Endothelial cell of hepatic sinusoid (primary cell): ENCODE data around the gene ADORA3.

Source experiments
- in situ Hi-C: cut with HindIII; loops from 2 replicates; pipeline ENCODE4 v1.10.0; 2017; ENCODE audit warnings: low sequenced_read_pairs

ADORA3 gene

DNA sequence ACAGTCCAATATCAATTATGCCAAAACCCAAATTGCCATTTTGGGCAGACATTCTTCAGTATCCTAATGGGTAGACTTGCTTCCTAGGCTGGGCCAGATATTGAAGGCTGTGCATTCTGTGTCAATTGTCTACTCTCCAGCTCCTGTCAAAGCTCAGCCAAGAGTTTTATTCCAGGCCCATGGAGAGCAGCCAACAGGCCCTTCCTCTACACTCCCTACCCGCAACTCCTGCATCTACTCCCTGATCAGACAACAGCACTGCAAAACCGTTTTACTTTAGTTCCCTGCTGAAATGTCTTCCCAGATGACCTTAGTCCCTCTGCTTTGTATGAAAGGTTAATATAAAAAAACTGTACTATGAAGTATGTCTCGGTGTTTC is 6.6 kb upstream of the ADORA3 start:
- in situ Hi-C loops = no loop called here

- in situ Hi-C loops = no loop called here
These were observed 4.2 kb upstream of the ADORA3 start for GRCh38 chr1:111507411-111508201.

DNA sequence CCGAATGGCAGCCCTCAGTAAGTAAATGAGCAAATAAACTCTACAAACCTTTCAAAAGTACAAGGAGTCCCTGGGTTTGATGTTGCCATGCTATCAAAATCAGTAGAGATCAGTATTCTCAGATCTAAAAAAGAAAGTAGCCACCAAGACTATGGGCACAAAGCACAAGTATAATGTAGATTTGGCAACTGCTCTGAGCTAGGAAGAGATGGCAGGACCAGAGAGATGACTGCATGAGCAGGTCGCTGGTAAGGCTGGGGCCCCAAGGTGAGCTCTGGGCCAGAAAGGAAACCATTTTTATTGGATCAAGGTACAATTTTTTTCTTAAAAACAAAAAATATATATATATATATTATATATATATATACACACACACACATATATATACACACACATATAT is 3.1 kb upstream of the ADORA3 start:
- in situ Hi-C loops = no loop called here

DNA sequence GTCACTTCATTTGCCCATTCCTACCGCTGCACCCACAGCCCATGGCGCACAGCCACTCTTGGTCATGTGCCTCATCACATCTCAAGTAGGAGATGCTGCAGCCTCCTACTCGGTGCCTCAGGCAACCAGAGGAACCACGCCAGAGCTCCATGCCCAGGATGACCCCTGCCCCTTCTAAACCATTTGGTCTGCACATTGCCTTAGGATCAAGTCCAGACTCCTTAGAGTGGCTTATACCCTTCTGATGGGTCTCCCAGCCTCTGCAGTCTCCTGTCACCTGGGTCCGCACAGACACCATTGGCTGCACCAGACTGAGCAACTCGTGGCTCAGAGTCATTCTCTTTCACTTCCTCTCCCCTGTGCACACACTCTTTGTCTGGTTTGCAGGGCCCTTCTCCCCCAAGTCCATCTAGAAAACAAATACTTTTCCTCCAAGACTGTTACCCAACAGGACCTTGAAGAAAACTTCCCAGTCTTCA is 2.2 kb upstream of the ADORA3 start:
- in situ Hi-C loops = no loop called here

DNA sequence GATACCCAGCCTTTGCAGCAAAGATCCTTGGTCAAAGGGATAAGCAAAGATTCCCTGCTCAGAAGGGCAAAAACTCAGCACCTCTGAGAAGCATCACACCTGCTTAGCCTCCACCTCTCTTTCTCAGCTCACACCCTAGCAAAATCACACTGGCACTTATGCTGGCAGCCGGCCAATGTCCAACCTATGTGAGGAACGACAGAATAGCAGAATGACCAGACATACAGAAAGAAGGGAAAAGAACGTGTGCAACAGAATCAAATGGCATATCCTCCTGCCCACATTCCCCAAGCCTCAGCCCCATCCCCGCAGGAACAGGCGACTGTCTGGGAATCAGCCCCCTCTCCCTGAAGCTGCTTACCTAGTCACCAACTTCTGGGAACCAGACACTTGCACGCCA is 664 bp upstream of the ADORA3 start:
- in situ Hi-C loops = no loop called here

DNA sequence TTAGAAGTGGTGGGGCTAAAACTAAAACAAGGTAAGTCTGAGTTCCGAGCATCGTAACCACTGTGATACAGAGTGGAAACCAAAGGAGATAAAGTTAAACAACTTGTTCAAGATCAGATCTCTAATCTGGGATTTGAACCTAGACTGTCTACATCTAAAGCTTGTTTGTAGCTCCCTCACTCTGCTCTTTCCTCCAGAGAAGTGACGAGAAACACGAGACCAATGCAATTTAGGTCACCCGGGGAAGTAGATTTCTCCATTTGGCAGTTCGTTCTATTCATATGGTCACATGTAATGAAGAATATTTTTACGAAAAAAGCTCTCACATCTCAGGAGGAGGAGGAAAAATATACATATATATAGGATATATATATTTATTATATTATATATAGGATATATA is 1.8 kb downstream of the ADORA3 start:
- in situ Hi-C loops = no loop called here

DNA sequence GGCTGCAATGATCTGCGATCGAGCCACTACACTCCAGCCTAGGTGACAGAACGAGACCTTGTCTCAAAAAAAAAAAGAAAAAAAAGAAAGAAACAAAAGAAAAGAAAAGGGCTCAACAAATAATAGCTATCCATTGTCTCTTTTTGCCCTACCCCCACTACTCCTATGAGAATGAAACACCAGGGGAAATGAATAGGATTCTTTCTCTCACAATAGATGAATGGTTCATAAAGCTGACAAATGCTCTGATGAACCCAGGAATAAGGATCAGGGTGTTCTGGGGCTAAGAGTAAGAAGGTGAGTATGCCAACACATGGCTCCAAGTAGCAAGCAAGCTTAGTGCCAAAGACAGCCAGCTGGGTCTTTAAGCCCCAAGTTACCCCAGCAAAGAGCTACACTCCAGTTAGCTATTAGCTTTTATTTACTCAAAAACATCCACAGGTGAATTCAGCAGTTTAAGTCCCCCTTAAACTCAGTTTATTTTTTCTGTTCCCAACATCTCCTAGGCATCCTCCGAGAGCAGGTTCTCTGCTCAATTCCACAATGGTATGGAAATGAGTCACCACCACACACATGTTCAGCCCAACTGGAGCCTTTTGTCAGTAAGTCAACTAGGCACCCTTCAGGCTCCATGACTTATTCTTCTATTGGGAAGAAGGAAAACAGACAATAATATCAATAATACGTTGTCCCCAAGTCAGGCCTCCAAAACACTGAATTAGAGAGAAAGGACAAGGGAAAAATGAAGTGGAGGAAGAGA is 4.2 kb downstream of the ADORA3 start:
- in situ Hi-C loops = loop anchor here (25.0 kb wide), 1 partner anchor 213 kb away; no protein-coding TSS in a partner anchor

DNA sequence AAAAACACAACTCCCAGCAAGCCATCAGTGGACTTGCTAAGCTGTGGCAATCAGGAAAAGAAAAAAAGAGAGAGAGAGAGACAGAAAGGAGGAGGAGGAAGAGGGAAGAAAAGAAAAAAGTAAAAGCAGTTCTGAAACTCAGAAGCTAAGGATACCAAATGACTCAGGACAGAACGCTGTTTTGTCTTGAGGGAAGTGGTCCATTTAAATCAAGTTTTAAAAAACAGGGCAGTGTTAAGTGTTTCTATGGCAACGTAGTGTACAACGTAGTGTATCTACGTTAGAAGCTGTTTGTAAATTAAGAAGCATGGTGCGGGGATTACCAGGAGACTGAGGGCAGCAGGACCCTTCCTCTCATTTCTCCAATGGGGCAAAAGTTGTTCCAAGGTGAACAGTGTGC is 5.8 kb downstream of the ADORA3 start:
- in situ Hi-C loops = loop anchor here (25.0 kb wide), 1 partner anchor 215 kb away; no protein-coding TSS in a partner anchor

GRCh38 chr1:111496398-111496797 is 7.0 kb downstream of the ADORA3 start:
- in situ Hi-C loops = loop anchor here (25.0 kb wide), 1 partner anchor 216 kb away; no protein-coding TSS in a partner anchor

DNA sequence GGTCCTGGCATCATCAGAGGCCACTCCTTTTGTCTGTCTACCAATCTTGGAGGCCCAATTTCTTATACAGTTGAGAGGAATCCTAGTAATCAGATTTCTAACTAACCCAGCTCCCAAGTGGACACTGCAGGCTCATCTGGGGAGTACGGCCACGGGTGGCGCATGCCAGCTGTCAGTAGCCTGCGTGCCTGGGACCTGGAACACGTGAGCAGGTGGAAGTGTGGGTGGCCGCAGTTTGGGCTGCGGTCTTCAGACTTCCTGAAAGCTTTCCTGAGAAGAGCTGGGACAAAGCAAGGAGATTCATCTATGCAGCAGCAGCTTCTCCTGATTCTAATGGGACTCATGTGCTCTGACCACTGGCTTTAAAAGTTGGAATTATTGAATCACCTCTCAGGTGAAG is 12.4 kb downstream of the ADORA3 start:
- in situ Hi-C loops = loop anchor here (25.0 kb wide), 1 partner anchor 221 kb away; no protein-coding TSS in a partner anchor

- in situ Hi-C loops = loop anchor here (25.0 kb wide), 1 partner anchor 222 kb away; no protein-coding TSS in a partner anchor
These were observed 13.2 kb downstream of the ADORA3 start for GRCh38 chr1:111490220-111490619.

- in situ Hi-C loops = loop anchor here (25.0 kb wide), 1 partner anchor 223 kb away; no protein-coding TSS in a partner anchor
These were observed 13.8 kb downstream of the ADORA3 start for GRCh38 chr1:111489604-111490003.

DNA sequence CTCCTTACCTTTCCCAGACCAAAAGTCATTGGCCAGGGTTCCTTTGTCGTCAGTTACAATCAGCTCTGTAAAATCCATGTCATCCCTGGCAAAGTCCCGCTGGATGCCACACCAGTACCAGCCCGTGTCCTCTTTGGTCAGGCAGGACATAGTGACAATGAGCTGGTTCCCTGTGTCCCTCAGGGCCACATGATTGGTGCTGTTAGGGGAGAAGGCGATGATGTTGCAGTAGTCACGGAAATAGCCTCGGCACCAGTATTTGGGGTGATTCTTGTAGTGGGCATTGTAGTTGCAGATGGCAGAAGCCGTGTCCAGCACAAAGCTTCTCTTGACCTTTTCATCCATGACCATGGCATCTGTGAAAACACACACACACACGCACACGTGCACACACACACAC is 14.8 kb downstream of the ADORA3 start:
- in situ Hi-C loops = loop anchor here (25.0 kb wide), 1 partner anchor 224 kb away; no protein-coding TSS in a partner anchor

DNA sequence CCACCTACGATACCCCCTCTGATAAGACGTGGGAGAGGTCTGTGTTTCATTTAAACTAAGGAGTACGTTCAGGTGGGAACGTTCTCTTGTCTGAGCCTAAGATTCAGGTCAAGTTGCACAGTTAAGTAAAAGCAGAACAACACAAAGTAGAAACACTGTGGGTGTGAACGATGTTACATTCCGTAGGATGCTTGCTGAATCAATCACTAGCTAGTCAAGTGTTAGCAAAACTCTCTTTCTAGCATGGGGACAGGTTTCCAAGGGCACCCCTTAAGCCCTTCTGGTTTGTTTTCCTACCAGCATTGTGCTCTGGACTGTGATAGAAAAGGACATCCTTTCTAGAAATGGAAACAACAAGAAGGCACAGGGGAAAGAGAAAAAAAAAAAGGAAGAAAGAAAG is 16.3 kb downstream of the ADORA3 start:
- in situ Hi-C loops = loop anchor here (25.0 kb wide), 1 partner anchor 225 kb away; no protein-coding TSS in a partner anchor

- in situ Hi-C loops = loop anchor here (25.0 kb wide), 1 partner anchor 226 kb away; no protein-coding TSS in a partner anchor
These were observed 17.0 kb downstream of the ADORA3 start for GRCh38 chr1:111486431-111486830.

- in situ Hi-C loops = loop anchor here (25.0 kb wide), 1 partner anchor 228 kb away; no protein-coding TSS in a partner anchor
These were observed 18.9 kb downstream of the ADORA3 start for GRCh38 chr1:111484391-111485026.

DNA sequence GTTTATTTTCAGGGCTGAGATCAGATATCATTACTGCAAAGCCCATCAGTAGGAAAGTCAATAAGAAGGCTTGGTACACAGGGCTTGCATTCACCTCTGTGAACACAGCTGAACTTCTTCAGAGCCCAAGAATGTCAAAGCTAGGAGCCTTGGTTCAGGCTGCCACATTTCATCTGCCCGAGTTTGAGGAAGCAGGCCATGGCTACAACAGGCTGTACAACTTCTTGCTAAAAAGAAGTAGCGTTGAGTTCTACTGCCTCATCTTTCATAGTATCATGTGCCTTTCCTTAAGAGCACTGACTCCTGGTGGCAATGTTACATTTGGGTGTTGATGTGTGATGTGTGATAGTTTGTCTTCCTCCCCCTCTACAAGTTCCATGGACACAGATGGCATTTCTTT is 19.6 kb downstream of the ADORA3 start:
- in situ Hi-C loops = loop anchor here (25.0 kb wide), 1 partner anchor 228 kb away; no protein-coding TSS in a partner anchor

GRCh38 chr1:111483166-111483565 is 20.3 kb downstream of the ADORA3 start:
- in situ Hi-C loops = loop anchor here (25.0 kb wide), 1 partner anchor 229 kb away; no protein-coding TSS in a partner anchor

DNA sequence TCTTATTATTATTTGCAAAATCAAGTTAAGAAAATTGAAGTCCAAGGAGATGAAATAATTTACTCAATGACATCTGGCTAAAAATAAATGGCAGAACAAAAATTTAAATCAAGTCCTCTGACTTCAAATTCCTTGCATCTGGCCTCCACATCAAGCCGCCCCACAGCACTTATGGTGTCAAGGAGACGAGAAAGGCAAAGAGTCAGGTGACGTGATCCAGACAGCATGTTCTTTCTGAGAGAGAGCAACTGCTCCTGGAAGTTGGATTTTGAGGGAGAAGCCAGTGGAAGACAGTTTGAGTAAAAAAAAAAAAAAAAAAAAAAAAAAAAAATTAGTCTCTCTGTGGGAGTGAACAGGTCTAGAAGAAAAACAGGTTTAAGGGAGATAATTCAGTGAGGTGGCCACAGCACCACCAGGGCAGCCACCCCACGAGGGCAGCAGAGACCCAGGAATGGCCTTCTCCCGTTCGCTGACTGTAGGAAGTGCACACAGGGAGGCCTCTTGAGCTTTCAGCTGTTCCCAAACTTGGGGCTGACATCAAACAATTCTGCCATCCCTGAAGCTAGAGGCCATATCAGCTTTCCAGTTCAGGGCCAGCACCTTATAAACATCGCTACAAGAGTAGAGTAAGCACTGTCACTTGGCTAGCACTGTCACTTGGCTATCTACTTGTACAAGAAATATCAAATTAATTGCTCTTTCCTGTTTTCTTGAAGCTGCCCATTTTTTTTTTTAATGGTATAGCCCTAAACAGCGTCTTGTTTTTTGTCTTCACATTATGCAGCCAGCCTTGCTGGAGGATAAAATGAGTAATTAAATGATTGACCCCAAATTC is 21.8 kb downstream of the ADORA3 start:
- in situ Hi-C loops = loop anchor here (25.0 kb wide), 1 partner anchor 231 kb away; no protein-coding TSS in a partner anchor

DNA sequence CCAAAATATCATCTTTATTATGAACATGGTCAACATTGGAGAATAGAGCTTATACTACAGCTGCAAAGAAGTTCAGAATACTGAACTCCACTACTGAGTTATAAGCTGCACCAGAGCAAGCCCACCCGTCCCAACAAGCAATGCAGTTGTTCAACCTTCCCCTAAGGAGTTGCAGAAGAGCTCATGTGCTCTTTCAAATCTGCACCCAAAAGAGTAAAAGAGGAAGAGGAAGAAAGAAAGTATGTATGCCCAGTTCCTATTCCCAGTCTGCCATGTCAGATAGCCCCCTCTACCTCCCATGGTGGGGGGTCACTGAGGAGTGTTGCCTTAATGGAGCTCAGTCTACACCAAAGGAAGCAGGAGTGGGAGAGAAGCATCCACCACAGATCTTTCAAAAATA is 22.8 kb downstream of the ADORA3 start:
- in situ Hi-C loops = loop anchor here (25.0 kb wide), 1 partner anchor 232 kb away; no protein-coding TSS in a partner anchor
